ENCODE data around the gene NELL1.

NELL1 gene

DNA sequence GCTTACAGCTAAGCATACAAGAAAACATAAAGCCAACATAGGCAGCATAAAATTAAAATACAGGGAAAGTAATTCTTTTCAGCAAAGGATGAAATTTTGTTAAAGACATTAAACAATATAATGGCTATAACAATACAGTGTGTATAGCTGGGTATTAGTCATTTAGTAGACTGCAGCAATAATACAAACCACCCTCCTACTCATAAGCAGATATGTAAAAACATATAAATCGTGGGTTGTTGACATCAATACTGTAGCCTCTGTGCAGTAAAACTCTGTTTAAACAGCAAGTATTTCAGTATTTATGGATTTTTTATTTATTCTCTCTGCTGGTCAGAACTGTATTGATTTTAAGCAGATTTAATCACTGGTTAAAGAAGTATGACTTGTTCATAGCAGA is 884.4 kb downstream of the NELL1 start:
- no peaks in the 10 kb centered on the region for H3K9me3 ChIP-seq (ENCODE audit: insufficient read depth, low read depth, low read length)
- no peaks in the 10 kb centered on the region for H3K4me1 ChIP-seq (ENCODE audit: insufficient read depth, low read length, poor library complexity, severe bottlenecking)
- H3K79me2 ChIP-seq (ENCODE audit: insufficient read depth, low read length), result no peaks in the 10 kb centered on the region
- no peak overlapping the region for H3K4me2 ChIP-seq (ENCODE audit: low read depth, low read length, poor library complexity, severe bottlenecking)
- H3K9ac ChIP-seq (ENCODE audit: low read depth, low read length, poor library complexity, severe bottlenecking), result no peak overlapping the region
- H4K20me1 ChIP-seq (ENCODE audit: insufficient read depth, low read length, poor library complexity, severe bottlenecking), result no peaks in the 10 kb centered on the region
- H2AFZ ChIP-seq (ENCODE audit: low read length), result no peak overlapping the region
- H3K4me3 ChIP-seq (ENCODE audit: low read length, poor library complexity, severe bottlenecking), result no peak overlapping the region
- H3K36me3 ChIP-seq (ENCODE audit: insufficient read depth, low read length), result no peaks in the 10 kb centered on the region
- TF ChIP-seq EZH2phosphoT487 (IDR thresholded peaks at IDR 0.05; ENCODE audit: borderline replicate concordance) (no peak), CTCF (conservative IDR thresholded peaks at IDR 0.05; ENCODE audit: low read length) (no peak)
- no peaks in the 10 kb centered on the region for H3K9me2 ChIP-seq (replicated peaks; ENCODE audit: low read depth, low read length)
- no peaks in the 10 kb centered on the region for H3K27me3 ChIP-seq (ENCODE audit: insufficient read depth, low read length, poor library complexity, severe bottlenecking)
- H3F3A ChIP-seq (ENCODE audit: low read depth), result no peaks in the 10 kb centered on the region

DNA sequence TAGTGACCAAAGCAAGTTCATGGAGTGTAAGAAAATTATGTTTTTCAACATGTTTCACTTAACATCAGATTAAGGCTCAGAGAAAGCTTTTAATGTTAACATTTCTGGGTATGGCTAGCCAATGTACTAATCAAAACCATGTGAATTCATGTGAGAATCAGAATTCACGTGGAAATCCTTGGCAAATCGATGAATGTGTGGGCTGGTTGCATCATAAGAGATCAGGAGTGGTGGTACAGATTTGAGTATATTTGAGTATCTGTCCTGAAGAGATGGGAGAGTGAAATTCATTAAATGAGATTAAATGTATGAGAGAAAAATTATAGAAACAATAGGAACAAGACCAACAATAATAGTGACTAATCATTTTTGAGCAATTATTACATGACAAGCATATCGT is 884.9 kb downstream of the NELL1 start:
- Histone ChIP-seq H3F3A (ENCODE audit: low read depth) (no peaks in the 10 kb centered on the region), H2AFZ (ENCODE audit: low read length) (no peak overlapping the region)

DNA sequence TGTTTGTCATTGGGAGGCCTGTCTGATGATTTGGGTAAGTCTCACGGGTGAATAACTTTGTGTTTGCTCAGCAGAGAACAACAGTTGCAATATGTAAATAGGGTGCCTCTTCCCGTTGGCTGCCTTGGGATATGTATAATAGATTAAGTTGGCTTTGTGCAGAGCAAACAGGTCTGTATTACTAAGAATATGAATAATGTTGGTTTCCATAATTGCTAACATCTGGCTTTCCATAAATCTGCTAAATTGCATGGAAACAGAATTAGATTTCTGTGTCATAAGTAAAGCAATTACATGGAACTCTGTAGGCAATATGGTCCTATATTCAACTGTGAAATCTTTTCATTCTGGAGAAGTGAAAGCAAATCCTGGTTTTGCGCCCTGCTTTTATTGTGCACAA is 887.5 kb downstream of the NELL1 start:
- no peaks in the 10 kb centered on the region for H4K20me1 ChIP-seq (ENCODE audit: insufficient read depth, low read length, poor library complexity, severe bottlenecking)
- no peaks in the 10 kb centered on the region for H3F3A ChIP-seq (ENCODE audit: low read depth)
- no peaks in the 10 kb centered on the region for H3K9me3 ChIP-seq (ENCODE audit: insufficient read depth, low read depth, low read length)
- H3K79me2 ChIP-seq (ENCODE audit: insufficient read depth, low read length), result no peaks in the 10 kb centered on the region
- no peak overlapping the region for H3K4me2 ChIP-seq (ENCODE audit: low read depth, low read length, poor library complexity, severe bottlenecking)
- H3K9ac ChIP-seq (ENCODE audit: low read depth, low read length, poor library complexity, severe bottlenecking), result no peak overlapping the region
- no peaks in the 10 kb centered on the region for H3K36me3 ChIP-seq (ENCODE audit: insufficient read depth, low read length)
- TF ChIP-seq EZH2phosphoT487 (IDR thresholded peaks at IDR 0.05; ENCODE audit: borderline replicate concordance), result no peak
- TF ChIP-seq CTCF (conservative IDR thresholded peaks at IDR 0.05; ENCODE audit: low read length), result no peak
- H3K4me1 ChIP-seq (ENCODE audit: insufficient read depth, low read length, poor library complexity, severe bottlenecking), result no peaks in the 10 kb centered on the region
- H3K27me3 ChIP-seq (ENCODE audit: insufficient read depth, low read length, poor library complexity, severe bottlenecking), result no peaks in the 10 kb centered on the region
- no peak overlapping the region for H2AFZ ChIP-seq (ENCODE audit: low read length)
- no peaks in the 10 kb centered on the region for H3K9me2 ChIP-seq (replicated peaks; ENCODE audit: low read depth, low read length)
- H3K4me3 ChIP-seq (ENCODE audit: low read length, poor library complexity, severe bottlenecking), result no peak overlapping the region

More for the DNA sequence above, 884.9 kb downstream of the NELL1 start:
- TF ChIP-seq EZH2phosphoT487 (IDR thresholded peaks at IDR 0.05; ENCODE audit: borderline replicate concordance), result no peak
- no peak for TF ChIP-seq CTCF (conservative IDR thresholded peaks at IDR 0.05; ENCODE audit: low read length)
- H3K9me3 ChIP-seq (ENCODE audit: insufficient read depth, low read depth, low read length), result no peaks in the 10 kb centered on the region
- H3K36me3 ChIP-seq (ENCODE audit: insufficient read depth, low read length), result no peaks in the 10 kb centered on the region
- no peak overlapping the region for H3K4me2 ChIP-seq (ENCODE audit: low read depth, low read length, poor library complexity, severe bottlenecking)
- no peak overlapping the region for H3K4me3 ChIP-seq (ENCODE audit: low read length, poor library complexity, severe bottlenecking)
- H3K79me2 ChIP-seq (ENCODE audit: insufficient read depth, low read length), result no peaks in the 10 kb centered on the region
- no peak overlapping the region for H3K9ac ChIP-seq (ENCODE audit: low read depth, low read length, poor library complexity, severe bottlenecking)
- no peaks in the 10 kb centered on the region for H3K27me3 ChIP-seq (ENCODE audit: insufficient read depth, low read length, poor library complexity, severe bottlenecking)
- H4K20me1 ChIP-seq (ENCODE audit: insufficient read depth, low read length, poor library complexity, severe bottlenecking), result no peaks in the 10 kb centered on the region
- no peaks in the 10 kb centered on the region for H3K9me2 ChIP-seq (replicated peaks; ENCODE audit: low read depth, low read length)
- H3K4me1 ChIP-seq (ENCODE audit: insufficient read depth, low read length, poor library complexity, severe bottlenecking), result no peaks in the 10 kb centered on the region
